ENCODE measurements around the gene TAS1R3. TPM values are rescaled to one million over a fixed set of nuclear protein-coding genes. Genes with fewer than 3 reads are reported as not detected.

TAS1R3 gene
- total RNA-seq, 1 donor from 2014 or later = not detected

DNA sequence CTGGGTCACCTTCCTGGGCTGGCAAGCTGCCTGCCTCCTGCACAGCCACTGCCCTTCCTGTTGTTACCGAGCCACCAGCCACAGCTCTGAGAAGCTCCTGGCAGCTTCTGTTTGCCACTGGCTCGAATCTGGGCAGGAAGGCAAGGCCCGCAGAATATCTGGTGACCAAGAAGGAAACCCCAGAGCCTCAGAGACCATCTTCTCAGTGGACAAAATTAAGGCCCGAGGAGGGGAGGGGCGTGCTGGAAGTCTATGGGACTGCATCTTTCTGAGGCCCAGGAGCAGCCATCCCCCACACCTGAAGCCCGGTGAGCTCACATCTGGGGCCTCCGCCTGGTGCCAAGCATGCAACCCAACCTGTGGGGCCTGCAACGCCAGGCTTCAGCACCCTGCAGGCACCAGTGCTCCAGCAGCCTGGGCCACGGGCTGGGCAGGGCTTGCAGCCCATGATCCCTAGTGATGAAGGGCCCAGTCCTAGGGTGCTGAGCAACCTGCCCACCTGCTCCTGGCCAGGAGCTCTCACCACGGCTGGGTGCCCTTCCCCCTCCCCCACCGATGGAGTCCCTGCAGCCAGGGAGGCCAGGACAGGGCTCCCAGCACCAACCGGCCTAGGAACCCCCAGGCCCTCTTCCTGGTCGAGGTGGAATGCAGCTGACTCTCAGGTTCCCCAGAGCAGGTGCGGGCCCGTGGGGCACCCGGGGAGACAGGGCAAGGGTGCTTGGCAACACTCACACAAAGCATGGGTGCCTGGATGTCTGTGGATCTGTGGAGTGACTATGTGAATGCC is 5.6 kb upstream of the TAS1R3 start:
- H3K9me3 Mint-ChIP-seq = no peaks in the 10 kb centered on the region
- H3K27ac Mint-ChIP-seq = no peak overlapping the region
- H3K27me3 Mint-ChIP-seq (ENCODE audit: insufficient read depth, low read depth) = peaks cover 11% of the 10 kb centered on the region
- H3K27ac ChIP-seq = no peak overlapping the region
- H3K4me3 ChIP-seq = peak overlapping the region; percentile 90
- peak overlapping the region; percentile 99 for H3K4me2 ChIP-seq
- peaks cover 59% of the 10 kb centered on the region for H4K20me1 ChIP-seq (ENCODE audit: low read depth)
- peak overlapping the region; percentile 93 for H3K9ac ChIP-seq
- TF ChIP-seq EZH2phosphoT487 (IDR thresholded peaks at IDR 0.05) (no peak), EZH2 (IDR thresholded peaks at IDR 0.05) (no peak)
- TF ChIP-seq, protein P1, sequence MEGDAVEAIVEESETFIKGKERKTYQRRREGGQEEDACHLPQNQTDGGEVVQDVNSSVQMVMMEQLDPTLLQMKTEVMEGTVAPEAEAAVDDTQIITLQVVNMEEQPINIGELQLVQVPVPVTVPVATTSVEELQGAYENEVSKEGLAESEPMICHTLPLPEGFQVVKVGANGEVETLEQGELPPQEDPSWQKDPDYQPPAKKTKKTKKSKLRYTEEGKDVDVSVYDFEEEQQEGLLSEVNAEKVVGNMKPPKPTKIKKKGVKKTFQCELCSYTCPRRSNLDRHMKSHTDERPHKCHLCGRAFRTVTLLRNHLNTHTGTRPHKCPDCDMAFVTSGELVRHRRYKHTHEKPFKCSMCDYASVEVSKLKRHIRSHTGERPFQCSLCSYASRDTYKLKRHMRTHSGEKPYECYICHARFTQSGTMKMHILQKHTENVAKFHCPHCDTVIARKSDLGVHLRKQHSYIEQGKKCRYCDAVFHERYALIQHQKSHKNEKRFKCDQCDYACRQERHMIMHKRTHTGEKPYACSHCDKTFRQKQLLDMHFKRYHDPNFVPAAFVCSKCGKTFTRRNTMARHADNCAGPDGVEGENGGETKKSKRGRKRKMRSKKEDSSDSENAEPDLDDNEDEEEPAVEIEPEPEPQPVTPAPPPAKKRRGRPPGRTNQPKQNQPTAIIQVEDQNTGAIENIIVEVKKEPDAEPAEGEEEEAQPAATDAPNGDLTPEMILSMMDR (IDR thresholded peaks at IDR 0.05) = no peak
- no peak for DNase-seq (ENCODE audit: low spot score)
- H3K4me1 ChIP-seq = peaks cover 4% of the 10 kb centered on the region
- H3K4me3 Mint-ChIP-seq = peak overlapping the region; percentile 79
- H3K36me3 Mint-ChIP-seq = peaks cover 6% of the 10 kb centered on the region
- no peak overlapping the region for H2AFZ ChIP-seq (replicated peaks)
- no peaks in the 10 kb centered on the region for H3K9me3 ChIP-seq (ENCODE audit: low read depth)
- H3K79me2 ChIP-seq (ENCODE audit: low read depth) = peaks cover 48% of the 10 kb centered on the region
- H3K36me3 ChIP-seq = no peaks in the 10 kb centered on the region
- peaks cover 11% of the 10 kb centered on the region for H3K4me1 Mint-ChIP-seq
- no peaks in the 10 kb centered on the region for H3K27me3 ChIP-seq
- H3F3A ChIP-seq (ENCODE audit: low read depth) = peaks cover 9% of the 10 kb centered on the region

DNA sequence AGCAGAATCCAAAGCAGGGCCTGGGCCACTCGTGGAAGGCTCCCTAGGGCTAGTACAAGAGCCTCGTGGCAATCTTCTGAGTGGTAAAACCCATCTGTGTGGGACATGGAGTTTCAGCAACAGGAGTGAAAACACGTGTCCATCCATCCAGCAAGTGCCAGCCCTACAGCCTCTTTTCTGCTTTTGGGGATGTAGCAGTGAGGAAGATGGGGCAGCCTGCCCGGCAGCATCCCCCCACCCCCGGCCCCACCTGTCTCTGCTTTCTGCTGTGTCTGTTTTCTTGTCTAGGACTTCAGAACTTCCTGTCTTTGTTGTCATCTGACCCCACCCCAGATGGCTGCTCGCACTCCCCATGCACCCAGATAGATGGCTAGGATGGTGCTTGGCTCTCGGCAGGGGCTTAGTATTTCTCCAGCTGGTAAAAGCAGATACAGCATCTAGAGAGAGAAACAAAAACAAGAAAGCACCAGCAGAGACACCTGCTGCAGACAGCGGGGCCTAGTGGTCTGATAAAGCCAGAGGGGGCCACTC is 4.9 kb upstream of the TAS1R3 start:
- H3K27ac Mint-ChIP-seq = no peak overlapping the region
- Histone ChIP-seq H3K9ac (no peak overlapping the region), H3F3A (ENCODE audit: low read depth) (peaks cover 13% of the 10 kb centered on the region), H3K4me1 (peaks cover 4% of the 10 kb centered on the region), H3K4me2 (no peak overlapping the region), H3K27me3 (no peaks in the 10 kb centered on the region), H3K27ac (no peak overlapping the region), H3K79me2 (ENCODE audit: low read depth) (peaks cover 42% of the 10 kb centered on the region), H4K20me1 (ENCODE audit: low read depth) (peaks cover 57% of the 10 kb centered on the region), H3K9me3 (ENCODE audit: low read depth) (no peaks in the 10 kb centered on the region), H3K4me3 (no peak overlapping the region), H2AFZ (replicated peaks) (no peak overlapping the region), H3K36me3 (no peaks in the 10 kb centered on the region)
- peak overlapping the region; percentile 77 for H3K4me3 Mint-ChIP-seq
- H3K27me3 Mint-ChIP-seq (ENCODE audit: insufficient read depth, low read depth) = peaks cover 15% of the 10 kb centered on the region
- no peak for DNase-seq (ENCODE audit: low spot score)
- H3K4me1 Mint-ChIP-seq = peaks cover 11% of the 10 kb centered on the region
- H3K9me3 Mint-ChIP-seq = no peaks in the 10 kb centered on the region
- peaks cover 6% of the 10 kb centered on the region for H3K36me3 Mint-ChIP-seq
- no peak for TF ChIP-seq EZH2phosphoT487 (IDR thresholded peaks at IDR 0.05)

DNA sequence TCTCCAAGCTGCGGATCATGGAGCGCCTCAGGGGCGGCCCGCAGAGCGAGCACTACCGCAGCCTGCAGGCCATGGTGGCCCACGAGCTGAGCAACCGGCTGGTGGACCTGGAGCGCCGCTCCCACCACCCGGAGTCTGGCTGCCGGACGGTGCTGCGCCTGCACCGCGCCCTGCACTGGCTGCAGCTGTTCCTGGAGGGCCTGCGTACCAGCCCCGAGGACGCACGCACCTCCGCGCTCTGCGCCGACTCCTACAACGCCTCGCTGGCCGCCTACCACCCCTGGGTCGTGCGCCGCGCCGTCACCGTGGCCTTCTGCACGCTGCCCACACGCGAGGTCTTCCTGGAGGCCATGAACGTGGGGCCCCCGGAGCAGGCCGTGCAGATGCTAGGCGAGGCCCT is 3.8 kb upstream of the TAS1R3 start:
- DNase-seq (ENCODE audit: low spot score) = no peak
- Histone ChIP-seq H3K4me2 (no peak overlapping the region), H3K4me3 (no peak overlapping the region), H2AFZ (replicated peaks) (no peak overlapping the region), H3F3A (ENCODE audit: low read depth) (peaks cover 13% of the 10 kb centered on the region), H3K4me1 (peaks cover 4% of the 10 kb centered on the region), H3K79me2 (ENCODE audit: low read depth) (peaks cover 30% of the 10 kb centered on the region), H3K9ac (no peak overlapping the region), H3K27ac (no peak overlapping the region), H3K9me3 (ENCODE audit: low read depth) (no peaks in the 10 kb centered on the region), H3K36me3 (no peaks in the 10 kb centered on the region), H4K20me1 (ENCODE audit: low read depth) (peaks cover 57% of the 10 kb centered on the region), H3K27me3 (no peaks in the 10 kb centered on the region)
- Mint-ChIP-seq H3K4me1 (peaks cover 8% of the 10 kb centered on the region), H3K9me3 (no peaks in the 10 kb centered on the region), H3K27me3 (ENCODE audit: insufficient read depth, low read depth) (peaks cover 16% of the 10 kb centered on the region), H3K4me3 (peak overlapping the region; percentile 38), H3K36me3 (peaks cover 6% of the 10 kb centered on the region), H3K27ac (no peak overlapping the region)
- TF ChIP-seq, protein P1 (IDR thresholded peaks at IDR 0.05) = no peak
- TF ChIP-seq EZH2phosphoT487 (IDR thresholded peaks at IDR 0.05) (no peak), EZH2 (IDR thresholded peaks at IDR 0.05) (no peak)

DNA sequence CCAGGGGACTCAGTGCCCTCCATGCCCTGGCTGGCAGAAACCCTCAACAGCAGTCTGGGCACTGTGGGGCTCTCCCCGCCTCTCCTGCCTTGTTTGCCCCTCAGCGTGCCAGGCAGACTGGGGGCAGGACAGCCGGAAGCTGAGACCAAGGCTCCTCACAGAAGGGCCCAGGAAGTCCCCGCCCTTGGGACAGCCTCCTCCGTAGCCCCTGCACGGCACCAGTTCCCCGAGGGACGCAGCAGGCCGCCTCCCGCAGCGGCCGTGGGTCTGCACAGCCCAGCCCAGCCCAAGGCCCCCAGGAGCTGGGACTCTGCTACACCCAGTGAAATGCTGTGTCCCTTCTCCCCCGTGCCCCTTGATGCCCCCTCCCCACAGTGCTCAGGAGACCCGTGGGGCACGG is 2.8 kb upstream of the TAS1R3 start:
- peaks cover 14% of the 10 kb centered on the region for H3K27me3 Mint-ChIP-seq (ENCODE audit: insufficient read depth, low read depth)
- H3K4me1 ChIP-seq = peaks cover 4% of the 10 kb centered on the region
- no peak overlapping the region for H3K27ac Mint-ChIP-seq

More for the DNA sequence above, 2.8 kb upstream of the TAS1R3 start:
- no peak for DNase-seq (ENCODE audit: low spot score)
- peaks cover 23% of the 10 kb centered on the region for H3K79me2 ChIP-seq (ENCODE audit: low read depth)
- no peaks in the 10 kb centered on the region for H3K9me3 Mint-ChIP-seq
- H3K4me3 ChIP-seq = no peak overlapping the region
- no peak overlapping the region for H3K9ac ChIP-seq
- TF ChIP-seq EZH2phosphoT487 (IDR thresholded peaks at IDR 0.05) = no peak
- TF ChIP-seq, protein P1 (IDR thresholded peaks at IDR 0.05) = no peak
- no peak for TF ChIP-seq EZH2 (IDR thresholded peaks at IDR 0.05)
- H3K4me2 ChIP-seq = no peak overlapping the region
- no peaks in the 10 kb centered on the region for H3K36me3 ChIP-seq
- H3K4me3 Mint-ChIP-seq = no peak overlapping the region
- peaks cover 13% of the 10 kb centered on the region for H3F3A ChIP-seq (ENCODE audit: low read depth)
- peaks cover 60% of the 10 kb centered on the region for H4K20me1 ChIP-seq (ENCODE audit: low read depth)
- H3K27me3 ChIP-seq = no peaks in the 10 kb centered on the region
- H3K9me3 ChIP-seq (ENCODE audit: low read depth) = no peaks in the 10 kb centered on the region
- no peak overlapping the region for H2AFZ ChIP-seq (replicated peaks)
- peaks cover 6% of the 10 kb centered on the region for H3K36me3 Mint-ChIP-seq
- no peak overlapping the region for H3K27ac ChIP-seq
- peaks cover 5% of the 10 kb centered on the region for H3K4me1 Mint-ChIP-seq
